Activated T-cell treated with anti-CD3 and anti-CD28 coated beads, Interleukin-2, amount 50 U/mL, for 48 hours (primary cell): Measurements from ENCODE around the gene KRT16.
"Not testable (repeated sequence)": the region's sequence is repeated elsewhere in the genome, so short reads cannot be mapped to it uniquely, and the experiment has no call there.

ENCODE experiments used
- DNase-seq, 2 experiments: peaks; one replicate each; pipeline ENCODE4 v3.0.0-alpha.2; 2020

KRT16 gene

DNA sequence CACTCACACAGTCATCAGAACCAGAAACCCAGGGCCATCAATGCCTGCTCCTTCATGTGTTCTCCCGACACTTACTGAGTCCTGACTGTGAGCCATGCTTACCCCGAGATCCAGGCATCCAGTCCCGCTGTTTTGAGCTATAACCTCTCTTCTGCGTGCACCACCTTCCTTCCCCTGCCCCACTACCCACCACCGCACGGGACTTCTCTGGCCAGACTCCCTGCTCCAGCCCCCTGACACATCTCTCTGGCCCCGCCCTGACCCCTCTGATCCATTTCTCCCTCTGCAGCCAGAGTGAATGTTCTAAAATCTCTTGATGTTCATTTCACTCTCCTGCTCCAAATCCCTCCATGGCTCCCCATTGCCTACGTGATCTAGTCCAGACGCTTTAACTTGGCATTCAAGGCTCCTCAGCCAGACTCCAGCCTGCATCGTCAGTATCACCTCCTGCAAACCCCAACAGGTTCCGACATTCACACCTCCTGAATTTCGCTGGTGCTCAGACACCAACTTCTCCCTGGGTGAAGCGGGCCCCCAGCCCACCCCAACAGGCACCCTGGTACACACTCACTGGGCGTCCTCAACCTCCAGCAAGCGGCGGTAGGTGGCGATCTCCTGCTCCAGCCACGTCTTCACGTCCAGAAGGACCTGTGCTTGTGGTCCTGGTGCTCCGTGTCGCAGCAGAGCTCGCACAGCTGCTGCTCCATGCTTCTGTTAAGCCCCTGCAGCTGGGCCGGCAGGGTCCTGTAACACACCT is 14.9 kb upstream of the KRT16 start:
- DNase-seq: no peak

GRCh38 chr17:41626914-41627295 is 14.3 kb upstream of the KRT16 start:
- DNase-seq: not testable (repeated sequence)

DNA sequence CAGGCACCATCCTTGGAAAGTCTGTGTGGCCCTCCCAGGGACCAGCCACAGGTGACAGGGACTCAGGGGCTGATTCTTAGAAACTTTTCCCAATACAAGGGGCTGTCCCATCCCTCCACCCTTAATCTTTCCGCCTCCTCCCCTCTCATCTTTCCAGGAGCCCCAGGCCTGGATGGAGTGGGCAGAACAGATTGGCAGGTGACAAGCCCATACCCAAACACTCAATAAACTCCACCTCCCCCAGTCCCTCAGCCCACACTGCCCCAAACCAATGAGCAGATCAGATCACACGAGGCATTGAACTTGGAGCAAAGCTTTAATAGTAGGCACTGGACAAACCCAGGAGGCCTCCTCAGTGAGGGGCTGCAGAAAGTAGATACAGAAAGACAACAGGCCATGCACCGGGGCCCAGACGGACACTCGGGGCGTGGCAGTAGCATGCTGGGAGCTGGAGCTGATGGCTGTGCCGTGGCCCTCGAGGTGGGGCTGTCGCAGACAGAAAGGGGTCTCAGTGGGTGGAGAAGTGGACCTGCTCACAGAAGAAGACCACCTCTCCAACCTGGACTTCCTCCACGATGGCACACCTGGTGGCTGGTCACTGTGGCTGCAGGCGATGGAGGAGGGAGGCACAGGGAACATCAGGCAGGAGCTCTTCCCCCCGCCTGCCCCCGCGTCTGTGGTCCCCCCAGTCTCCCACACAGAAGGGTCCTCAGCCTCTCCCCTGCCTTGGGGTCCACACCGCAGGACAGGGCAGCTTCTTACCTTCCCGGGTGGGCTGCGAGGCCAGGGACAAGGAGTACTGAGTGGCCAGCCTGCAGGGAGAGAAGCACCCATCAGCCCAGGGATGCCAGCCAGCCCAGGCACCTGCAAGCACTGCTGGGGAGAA is 13.7 kb upstream of the KRT16 start:
- DNase-seq: not testable (repeated sequence)

- no peak for DNase-seq
Measured at GRCh38 chr17:41625602-41626001, 13.0 kb upstream of the KRT16 start.

DNA sequence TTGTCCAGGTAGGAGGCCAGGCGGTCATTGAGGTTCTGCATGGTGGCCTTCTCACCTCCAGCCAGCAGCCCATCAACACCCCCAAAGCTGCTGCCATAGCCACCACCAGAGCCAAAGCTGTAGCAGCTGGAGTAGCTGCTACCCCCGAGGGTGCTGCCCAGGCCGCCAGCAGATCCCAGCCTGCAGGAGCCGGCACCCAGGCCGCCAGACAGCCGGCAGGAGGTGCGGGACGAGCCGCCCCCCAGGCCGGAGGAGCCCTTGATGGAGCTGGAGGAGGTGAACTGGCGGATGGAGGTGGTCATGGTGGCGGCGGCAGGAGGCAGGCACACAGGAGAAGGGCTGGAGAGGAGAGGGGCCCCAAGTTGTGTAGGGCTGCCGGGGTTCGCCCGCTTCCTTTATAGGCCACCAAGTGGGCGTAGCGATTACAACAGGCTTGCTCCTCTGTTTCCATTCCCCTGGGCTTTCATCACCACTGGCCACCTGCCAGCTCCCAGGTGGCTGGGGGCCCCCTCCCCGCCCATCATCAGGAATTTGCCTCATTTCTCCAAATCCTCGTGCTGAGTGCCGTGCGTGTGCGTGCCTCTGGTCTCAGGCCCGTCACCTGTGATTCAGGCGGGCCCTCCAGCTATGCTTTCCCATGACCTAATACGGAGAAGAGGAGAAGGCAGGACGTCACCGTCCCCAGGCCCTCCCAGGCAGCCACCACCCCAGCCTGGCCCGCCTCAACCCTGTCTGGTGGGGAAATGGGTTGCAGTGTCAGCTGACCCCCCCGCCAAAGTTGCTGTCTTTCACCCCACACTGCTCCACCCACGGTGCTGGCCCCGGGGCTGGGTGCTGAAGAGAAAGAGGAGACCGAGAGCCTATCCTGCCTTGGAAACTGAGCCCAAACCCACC is 11.9 kb upstream of the KRT16 start, which contains the start of gene KRT17:
Gene KRT17 (minus strand): TSS at position 368 of the 894 bp plus-strand sequence. CDS start 66 bp downstream, at position 302.
- DNase-seq: no peak

GRCh38 chr17:41623184-41623861 is 10.8 kb upstream of the KRT16 start:
- not testable (repeated sequence) for DNase-seq

- not testable (repeated sequence) for DNase-seq
Measured at GRCh38 chr17:41622340-41623183, 10.0 kb upstream of the KRT16 start.

DNA sequence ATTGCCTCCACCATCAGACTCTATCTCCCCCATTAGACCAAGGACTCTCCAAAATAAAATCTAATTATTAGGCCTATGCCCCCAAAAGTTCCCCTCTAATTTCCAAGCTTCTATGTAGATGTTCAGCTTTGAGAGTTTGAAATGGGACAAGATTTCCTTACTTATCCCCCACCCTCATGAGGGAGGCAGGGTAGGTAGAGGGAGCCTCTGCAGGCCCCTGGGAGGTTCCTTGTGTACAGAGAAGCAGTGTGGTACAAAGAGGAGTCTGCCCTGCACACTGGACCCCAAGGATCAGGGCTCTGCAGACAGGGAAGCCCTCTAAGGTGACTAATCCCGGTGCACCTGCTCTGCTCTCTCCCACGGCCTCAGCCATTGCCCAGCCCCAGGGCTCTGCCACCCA is 9.3 kb upstream of the KRT16 start:
- DNase-seq: no peak

DNA sequence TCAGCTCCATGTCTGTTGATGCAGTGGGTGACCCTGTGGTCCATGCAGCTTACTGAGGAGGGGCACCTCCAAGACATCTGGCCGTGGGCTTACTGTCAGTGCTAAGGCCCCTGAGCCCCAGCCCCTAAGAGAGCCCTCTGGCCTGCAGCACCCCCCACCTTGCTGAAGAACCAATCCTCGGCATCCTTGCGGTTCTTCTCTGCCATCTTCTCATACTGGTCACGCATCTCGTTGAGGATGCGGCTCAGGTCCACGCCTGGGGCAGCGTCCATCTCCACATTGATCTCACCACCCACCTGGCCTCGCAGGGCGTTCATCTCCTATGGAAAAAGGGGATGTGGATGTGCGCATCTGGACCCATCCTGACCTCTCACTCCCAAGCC is 8.9 kb upstream of the KRT16 start:
- not testable (repeated sequence) for DNase-seq

DNA sequence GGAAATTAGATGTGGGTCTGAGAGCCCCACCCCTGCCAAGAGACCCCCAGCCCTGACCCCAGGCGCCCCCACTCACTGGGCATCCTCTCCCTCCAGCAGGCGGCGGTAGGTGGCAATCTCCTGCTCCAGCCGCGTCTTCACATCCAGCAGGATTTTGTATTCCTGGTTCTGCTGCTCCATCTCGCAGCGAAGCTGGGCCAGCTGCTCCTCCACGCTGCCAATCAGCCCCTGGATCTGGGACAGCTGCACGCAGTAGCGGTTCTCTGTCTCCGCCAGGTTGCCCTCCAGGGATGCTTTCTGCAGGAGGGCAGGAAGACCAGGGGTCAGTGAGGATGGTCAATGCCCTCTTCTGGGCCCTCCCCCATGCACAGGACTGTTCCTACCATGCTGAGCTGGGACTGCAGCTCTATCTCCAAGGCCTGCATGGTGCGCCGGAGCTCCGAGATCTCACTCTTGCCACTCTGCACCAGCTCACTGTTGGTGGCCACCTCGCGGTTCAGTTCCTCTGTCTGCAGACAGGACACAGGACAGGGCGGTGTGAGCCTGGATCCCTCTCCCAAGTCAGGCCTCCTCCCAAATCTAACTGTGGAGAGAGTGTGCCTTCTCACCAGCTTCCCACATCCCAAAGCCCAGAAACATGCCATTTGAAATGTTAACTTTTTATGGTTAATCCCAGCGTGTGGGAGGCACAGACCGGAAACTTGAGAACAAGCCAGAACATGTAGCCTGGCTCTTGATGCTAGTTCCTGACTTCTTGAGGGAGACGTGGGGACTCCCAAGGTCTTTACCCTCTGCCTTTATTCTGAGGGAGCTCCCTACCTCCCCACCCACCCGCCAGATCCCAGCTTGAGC is 8.2 kb upstream of the KRT16 start:
- no peak for DNase-seq

DNA sequence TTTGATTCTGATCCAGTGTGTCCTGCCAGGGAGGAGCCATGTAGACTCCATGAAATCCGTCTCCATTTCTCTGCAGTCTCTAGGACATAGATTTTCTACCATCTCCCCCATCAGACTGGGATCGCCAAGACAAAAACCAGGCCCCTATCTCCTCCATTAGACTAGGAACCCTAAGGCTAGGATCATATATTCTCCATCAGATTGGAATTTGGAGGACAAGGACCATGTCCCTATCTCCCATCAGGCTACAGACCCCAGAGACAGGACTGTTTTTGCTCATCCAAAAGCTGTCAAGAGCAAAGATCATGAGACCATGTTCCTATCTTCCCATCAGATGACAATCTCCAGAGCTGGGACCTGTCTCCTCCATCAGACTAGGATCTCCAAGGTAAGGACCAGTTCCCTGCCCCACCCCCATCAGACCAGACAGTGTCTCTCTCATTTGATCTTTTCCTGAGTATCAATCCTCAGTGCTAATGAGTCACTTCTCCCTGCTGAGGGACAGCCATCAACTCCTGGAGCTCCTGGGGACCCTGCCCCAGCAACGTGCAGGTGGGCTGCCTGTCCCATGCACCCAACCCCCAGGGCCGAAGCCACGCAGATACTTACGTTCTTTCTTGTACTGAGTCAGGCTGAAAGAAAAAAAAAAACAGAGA is 7.5 kb upstream of the KRT16 start:
- DNase-seq: not testable (repeated sequence)

GRCh38 chr17:41619036-41619926 is 6.7 kb upstream of the KRT16 start:
- no peak for DNase-seq

DNA sequence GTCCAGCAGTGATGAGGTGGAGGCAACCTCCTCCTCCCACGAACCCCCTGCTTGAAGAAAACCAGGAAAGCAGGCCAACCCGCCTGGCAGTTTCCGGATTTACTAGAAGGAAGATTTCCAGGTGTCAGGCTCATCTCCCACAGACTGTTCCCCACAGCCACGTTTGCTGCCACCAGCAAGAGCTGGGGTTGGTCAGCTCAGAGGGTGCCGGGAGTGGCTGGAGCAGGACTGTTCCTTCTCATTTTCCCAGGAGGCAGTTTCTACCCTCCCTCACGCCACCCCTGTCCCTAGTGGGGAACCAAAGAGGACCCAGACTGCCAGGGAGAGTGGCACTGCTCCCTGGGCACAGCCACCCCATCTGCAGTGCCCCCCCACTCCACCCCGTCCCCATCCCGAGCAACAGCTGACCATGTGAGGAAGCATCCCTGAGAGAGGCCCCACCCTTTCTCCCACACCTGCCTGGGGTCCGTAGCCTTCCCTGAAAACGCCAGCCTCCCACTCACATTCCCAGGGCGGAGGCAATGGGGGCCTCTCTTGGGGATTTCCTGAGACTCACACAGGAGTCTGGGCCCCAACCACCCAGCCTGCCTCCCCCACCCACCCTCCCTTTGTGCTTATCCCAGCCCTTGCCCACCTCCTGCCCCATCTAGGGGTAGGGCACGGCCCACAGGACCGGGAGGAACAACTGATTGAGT is 5.9 kb upstream of the KRT16 start:
- no peak for DNase-seq

DNA sequence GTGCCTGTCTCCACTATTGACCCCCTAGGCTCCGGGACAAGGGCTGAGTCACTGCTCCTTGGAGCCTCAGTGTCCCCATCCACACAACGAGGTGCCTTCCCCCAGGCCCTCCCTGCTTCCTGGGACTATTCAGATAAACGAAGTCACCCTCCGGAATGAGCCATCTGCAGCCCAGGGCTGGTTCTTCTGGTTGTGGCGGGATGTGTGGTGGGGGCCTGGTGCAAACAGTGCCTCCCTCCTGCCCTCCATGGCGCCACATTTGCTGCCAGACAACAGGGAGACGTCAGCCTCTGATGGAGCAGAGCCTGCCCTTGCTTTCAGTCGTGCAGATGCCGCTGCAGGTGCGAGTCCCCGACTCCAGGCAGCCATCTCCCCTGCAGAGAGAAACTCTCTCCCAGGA is 5.1 kb upstream of the KRT16 start:
- no peak for DNase-seq

GRCh38 chr17:41617136-41617535 is 4.6 kb upstream of the KRT16 start:
- no peak for DNase-seq

- not testable (repeated sequence) for DNase-seq
Measured at GRCh38 chr17:41616486-41616885, 3.9 kb upstream of the KRT16 start.

- DNase-seq: no peak
Measured at GRCh38 chr17:41615454-41615853, 2.9 kb upstream of the KRT16 start.

DNA sequence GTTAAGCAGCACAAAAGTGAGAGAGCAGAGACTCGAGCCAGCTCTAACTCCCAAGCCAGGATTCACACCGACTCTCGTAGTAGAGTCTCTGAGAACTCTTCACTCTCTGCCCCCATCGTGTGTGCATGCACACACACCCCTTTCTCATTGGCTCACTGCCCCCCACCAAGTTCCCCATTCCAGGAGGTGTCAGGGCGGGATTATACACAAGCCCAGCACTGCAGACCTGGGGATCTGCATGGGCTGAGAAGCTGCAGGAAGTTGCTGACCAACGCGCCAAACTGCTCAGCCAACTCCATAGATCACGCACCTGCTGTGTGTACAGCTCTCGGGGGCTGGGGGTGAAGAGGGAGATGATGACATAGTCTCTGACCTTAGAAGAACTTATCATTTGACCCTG is 2.2 kb upstream of the KRT16 start:
- DNase-seq: not testable (repeated sequence)
